Neuronal stem cell (in vitro differentiated cells): ENCODE measurements around the gene RBKS.

ENCODE experiments used
- DNase-seq: peaks from one replicate; pipeline ENCODE4 v3.0.0-alpha.2; 2013; ENCODE audit warnings: low spot score
- H2AFZ ChIP-seq: one replicate; pipeline ENCODE4 v1.6.1; 2013; ENCODE audit warnings: mild to moderate bottlenecking, low read length, inconsistent platforms
- H2AK5ac ChIP-seq: 2 replicates; pipeline ENCODE4 v1.6.1; 2013; ENCODE audit warnings: low read depth, mild to moderate bottlenecking, inconsistent platforms, low read length, moderate library complexity, mixed read lengths
- H2BK120ac ChIP-seq: 2 replicates; pipeline ENCODE4 v1.6.1; 2013; ENCODE audit warnings: low read depth, mild to moderate bottlenecking, inconsistent platforms, low read length, moderate library complexity, mixed read lengths
- H2BK12ac ChIP-seq: one replicate; pipeline ENCODE4 v1.6.1; 2013; ENCODE audit warnings: low read length, inconsistent platforms
- H2BK15ac ChIP-seq: 2 replicates; pipeline ENCODE4 v1.6.1; 2013; ENCODE audit warnings: mild to moderate bottlenecking, low read length, inconsistent platforms, mixed read lengths
- H2BK5ac ChIP-seq: one replicate; pipeline ENCODE4 v1.6.1; 2013; ENCODE audit warnings: inconsistent platforms, mild to moderate bottlenecking, low read length, moderate library complexity
- H3K14ac ChIP-seq: one replicate; pipeline ENCODE4 v1.6.1; 2013; ENCODE audit warnings: low read length, inconsistent platforms
- H3K18ac ChIP-seq: 2 replicates; pipeline ENCODE4 v1.6.1; 2013; ENCODE audit warnings: low read length, inconsistent platforms
- H3K23ac ChIP-seq: 2 replicates; pipeline ENCODE4 v1.6.1; 2013; ENCODE audit warnings: low read depth, mild to moderate bottlenecking, mixed read lengths, low read length, inconsistent platforms; ENCODE audit not compliant: poor library complexity
- H3K27ac ChIP-seq: replicated peaks from 3 replicates; pipeline ENCODE4 v1.5.1; 2013; ENCODE audit warnings: low read length, inconsistent platforms
- H3K27me3 ChIP-seq, 3 experiments: 2 replicates each; pipeline ENCODE4 v1.6.1; 2013; ENCODE audit warnings: low read length in 3 of 3, mild to moderate bottlenecking in 2 of 3, inconsistent platforms in 1 of 3, low read depth in 1 of 3, mixed read lengths in 1 of 3, moderate library complexity in 1 of 3; ENCODE audit not compliant: control insufficient read depth in 3 of 3, insufficient read depth in 3 of 3
- H3K36me3 ChIP-seq, 2 donors: replicated peaks in 1 of 2; 2 replicates each; pipeline ENCODE4 v1.6.1; 2013; ENCODE audit warnings: low read length in 2 of 2; ENCODE audit not compliant: control insufficient read depth in 2 of 2, insufficient read depth in 2 of 2
- H3K4ac ChIP-seq: 2 replicates; pipeline ENCODE4 v1.6.1; 2013; ENCODE audit warnings: inconsistent platforms, mild to moderate bottlenecking, low read length, moderate library complexity
- H3K4me1 ChIP-seq, 2 donors: 1 replicate in 1 of 2; 2 replicates in 1 of 2; pipeline ENCODE4 v1.6.1; 2013; ENCODE audit warnings: low read length in 2 of 2, low read depth in 1 of 2; ENCODE audit not compliant: control insufficient read depth in 2 of 2, insufficient read depth in 1 of 2
- H3K4me2 ChIP-seq: one replicate; pipeline ENCODE4 v1.6.1; 2013; ENCODE audit warnings: mild to moderate bottlenecking, low read length, inconsistent platforms; ENCODE audit not compliant: insufficient read depth, poor library complexity, severe bottlenecking
- H3K4me3 ChIP-seq, 2 donors: 2 replicates each; pipeline ENCODE4 v1.5.1; 2013; ENCODE audit warnings: low read length in 2 of 2, mild to moderate bottlenecking in 2 of 2, inconsistent platforms in 1 of 2, moderate library complexity in 1 of 2
- H3K79me1 ChIP-seq: one replicate; pipeline ENCODE4 v1.6.1; 2013; ENCODE audit warnings: low read depth, mild to moderate bottlenecking, inconsistent platforms, low read length, moderate library complexity
- H3K9ac ChIP-seq: one replicate; pipeline ENCODE4 v1.6.1; 2013; ENCODE audit warnings: mild to moderate bottlenecking, low read depth, low read length, inconsistent platforms; ENCODE audit not compliant: poor library complexity
- H3K9me3 ChIP-seq, 2 donors: replicated peaks in 1 of 2; 2 replicates each; pipeline versions ENCODE3 to v1.6.1; 2013; ENCODE audit warnings: low read length in 2 of 2, mild to moderate bottlenecking in 2 of 2, inconsistent platforms in 1 of 2, low read depth in 1 of 2, mixed read lengths in 1 of 2, moderate library complexity in 1 of 2; ENCODE audit not compliant: control insufficient read depth in 2 of 2, insufficient read depth in 1 of 2
- H4K8ac ChIP-seq: one replicate; pipeline ENCODE4 v1.6.1; 2013; ENCODE audit warnings: low read depth, mild to moderate bottlenecking, inconsistent platforms, low read length, moderate library complexity
- H4K91ac ChIP-seq: one replicate; pipeline ENCODE4 v1.6.1; 2013; ENCODE audit warnings: low read length, low read depth, mild to moderate bottlenecking, inconsistent platforms; ENCODE audit not compliant: poor library complexity
- WGBS, 2 donors: extraction: QIAGEN DNeasy Blood & Tissue Kit; methylation state at CpG; one replicate each; pipeline ENCODE4 v1.1.7; 2013; ENCODE audit warnings: missing lambda C conversion rate in 2 of 2, mixed read lengths in 1 of 2; ENCODE audit not compliant: insufficient read length in 2 of 2, insufficient replicate concordance in 1 of 2; ENCODE audit errors: extremely low coverage in 2 of 2; 5-methylcytosine and 5-hydroxymethylcytosine counted together

Gene RBKS

DNA sequence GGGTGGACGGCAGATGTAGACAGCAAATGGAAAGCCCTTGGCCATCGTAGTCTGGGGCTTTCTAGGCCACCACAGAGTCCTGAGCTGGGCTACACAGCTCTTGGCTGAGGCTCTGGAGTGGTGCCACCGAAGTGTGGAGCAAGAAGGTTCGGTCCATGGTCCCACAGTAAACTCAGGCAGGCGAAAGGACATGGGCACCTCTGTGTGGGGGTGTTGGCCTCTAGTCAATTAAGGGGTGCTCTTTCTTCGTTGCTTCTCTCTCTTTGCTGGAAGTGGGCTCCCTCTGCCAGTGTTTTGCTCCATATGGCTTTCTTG, 153.3 kb downstream of the RBKS start:
- H3K4ac ChIP-seq = no peak overlapping the region
- H3K4me2 ChIP-seq = no peak overlapping the region
- H3K18ac ChIP-seq = no peak overlapping the region
- peaks cover 0 to 2% of the 10 kb centered on the region in 2 donors for H3K36me3 ChIP-seq
- H3K14ac ChIP-seq = no peak overlapping the region
- H2AK5ac ChIP-seq = no peak overlapping the region
- no peak overlapping the region for H2AFZ ChIP-seq
- H3K4me1 ChIP-seq = peaks cover 4 to 9% of the 10 kb centered on the region in 2 donors
- H3K23ac ChIP-seq = no peak overlapping the region
- no peak overlapping the region for H3K9ac ChIP-seq
- H2BK5ac ChIP-seq = no peak overlapping the region
- peak overlapping the region; percentile 61 for H2BK15ac ChIP-seq
- H2BK120ac ChIP-seq = no peak overlapping the region
- H3K27ac ChIP-seq = no peak overlapping the region
- H4K8ac ChIP-seq = no peak overlapping the region
- H3K27me3 ChIP-seq = peaks cover 0 to 29% (median 0%) of the 10 kb centered on the region in 3 experiments
- peak overlapping the region in 1 of 2 donors; percentile 16 for H3K4me3 ChIP-seq
- WGBS, 2 donors = no CpG with 5 or more reads among the region's 6 CpGs
- H3K9me3 ChIP-seq = no peaks in the 10 kb centered on the region
- no peaks in the 10 kb centered on the region for H3K79me1 ChIP-seq
- H2BK12ac ChIP-seq = no peak overlapping the region
- DNase-seq = no peak
- H4K91ac ChIP-seq = no peak overlapping the region

DNA sequence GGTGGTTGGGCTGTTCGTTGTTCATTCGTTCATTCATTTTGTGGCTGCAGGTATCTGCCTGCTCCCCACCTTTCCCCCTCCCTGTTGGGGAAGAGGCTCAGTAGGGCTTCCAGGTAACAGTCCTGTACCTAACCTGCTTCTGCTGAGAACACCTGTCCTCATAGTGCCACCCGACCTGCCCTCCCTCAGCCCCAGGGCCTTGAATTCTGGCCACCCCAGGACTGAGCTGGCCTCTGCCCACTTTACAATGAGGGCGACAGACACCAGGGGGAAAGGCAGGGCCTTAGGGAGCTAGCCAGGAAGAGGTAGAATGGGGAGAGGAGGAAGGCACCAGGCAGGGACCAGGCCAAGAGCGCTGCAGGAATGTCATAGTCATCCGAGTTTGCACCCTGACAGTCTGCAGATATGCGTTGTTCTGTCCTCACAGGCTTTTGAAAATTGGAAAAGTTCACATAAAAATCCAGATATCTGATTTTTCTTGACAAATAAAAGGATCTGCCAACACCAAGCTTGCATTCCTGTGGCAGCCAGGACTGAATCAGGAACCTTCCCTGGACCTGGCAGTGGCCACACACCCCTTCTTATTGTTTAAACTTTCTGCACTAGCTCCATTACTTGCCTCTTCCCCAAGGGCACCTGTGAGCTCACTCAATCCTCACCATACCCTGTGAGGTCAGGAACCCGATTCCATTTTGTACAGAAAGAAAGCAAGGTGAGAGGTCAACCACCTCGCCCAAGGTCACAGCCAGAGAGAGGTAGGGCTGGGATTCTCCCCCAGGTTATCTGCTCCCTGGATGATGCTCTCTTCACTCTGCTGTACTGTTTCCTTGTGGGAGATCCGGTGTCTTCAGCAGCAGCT, 153.9 kb downstream of the RBKS start:
- Histone ChIP-seq H3K18ac (peak overlapping the region; percentile 97), H3K23ac (peak overlapping the region; percentile 52), H3K27ac (no peak overlapping the region), H3K4me3 (peak overlapping the region in 1 of 2 donors; percentile 16), H2AFZ (no peak overlapping the region), H2BK12ac (peak overlapping the region; percentile 58), H4K91ac (peak overlapping the region; percentile 89), H2BK15ac (peak overlapping the region; percentile 61), H2BK120ac (no peak overlapping the region), H3K36me3 (peaks cover 0 to 2% of the 10 kb centered on the region in 2 donors), H3K4ac (peak overlapping the region; percentile 76), H3K9ac (no peak overlapping the region), H3K4me2 (no peak overlapping the region), H3K27me3 (peaks cover 0 to 29% (median 0%) of the 10 kb centered on the region in 3 experiments), H3K14ac (no peak overlapping the region), H4K8ac (no peak overlapping the region), H3K79me1 (no peaks in the 10 kb centered on the region), H3K4me1 (peaks cover 4 to 9% of the 10 kb centered on the region in 2 donors), H3K9me3 (no peaks in the 10 kb centered on the region), H2BK5ac (no peak overlapping the region), H2AK5ac (peak overlapping the region; percentile 71)
- no peak for DNase-seq
- no CpG with 5 or more reads among the region's 10 CpGs for WGBS, 2 donors

DNA sequence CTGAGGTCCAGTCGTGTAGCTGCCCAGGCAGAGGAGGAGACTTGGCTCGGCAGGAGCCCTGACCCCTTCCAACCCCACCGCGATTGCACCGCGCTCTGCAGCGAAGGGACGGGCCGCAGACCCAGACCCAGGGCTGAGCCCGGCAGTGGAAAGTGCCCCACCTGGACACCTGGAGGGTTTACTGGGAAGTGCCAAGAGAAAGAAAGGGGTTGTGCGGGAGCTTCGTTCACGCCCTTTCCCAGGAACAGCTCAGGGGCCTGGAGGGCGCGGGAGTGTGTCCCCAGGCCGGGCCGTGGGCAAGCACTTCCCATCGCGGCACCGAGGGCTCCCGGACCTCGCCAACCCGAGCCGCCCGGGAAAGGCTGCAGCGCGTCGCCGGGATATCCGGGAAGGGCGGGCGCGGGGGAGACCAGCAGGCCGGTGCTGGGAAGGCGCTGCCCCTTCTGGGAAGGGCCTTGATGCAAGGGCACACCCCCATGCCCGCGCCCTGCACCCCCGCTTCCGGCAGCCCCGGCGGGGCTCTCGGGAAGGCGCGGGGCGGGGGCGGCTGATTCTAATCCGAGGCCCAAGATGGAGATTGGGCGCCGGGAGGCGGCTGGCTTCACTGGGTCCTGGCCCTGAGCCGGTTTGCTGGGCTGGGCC, 154.8 kb downstream of the RBKS start:
- Histone ChIP-seq H2AFZ (peak overlapping the region; percentile 61), H2BK120ac (peak overlapping the region; percentile 50), H2AK5ac (no peak overlapping the region), H3K9ac (peak overlapping the region; percentile 86), H3K18ac (peak overlapping the region; percentile 97), H3K27ac (no peak overlapping the region), H3K9me3 (no peaks in the 10 kb centered on the region), H4K91ac (no peak overlapping the region), H4K8ac (peak overlapping the region; percentile 99), H2BK5ac (no peak overlapping the region), H3K36me3 (peaks cover 0 to 2% of the 10 kb centered on the region in 2 donors), H3K27me3 (peaks cover 0 to 29% (median 0%) of the 10 kb centered on the region in 3 experiments), H3K4me3 (peak overlapping the region in 1 of 2 donors; percentile 78), H3K14ac (peak overlapping the region; percentile 47), H3K4me2 (peak overlapping the region; percentile 70), H3K4me1 (peaks cover 4 to 9% of the 10 kb centered on the region in 2 donors), H3K23ac (peak overlapping the region; percentile 81), H3K79me1 (no peaks in the 10 kb centered on the region), H3K4ac (no peak overlapping the region), H2BK12ac (no peak overlapping the region), H2BK15ac (peak overlapping the region; percentile 96)
- no peak for DNase-seq
- WGBS, 2 donors = no CpG with 5 or more reads among the region's 51 CpGs

DNA sequence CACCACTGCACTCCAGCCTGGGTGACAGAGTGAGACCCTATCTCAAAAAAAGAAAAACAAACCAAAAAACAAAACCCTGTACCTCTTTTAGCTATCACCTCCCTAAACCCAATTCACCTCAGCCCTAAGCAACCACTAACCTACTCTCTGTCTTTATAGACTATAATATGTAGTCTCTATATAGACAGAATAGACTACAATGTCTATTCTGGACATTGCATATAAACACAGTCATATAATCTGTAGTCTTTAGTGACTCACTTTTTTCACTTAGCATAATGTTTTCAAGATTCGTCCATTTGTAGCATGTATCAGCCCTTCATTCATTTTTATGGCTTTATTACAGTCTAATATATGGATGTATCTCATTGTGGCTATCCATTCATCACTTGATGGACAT, 155.9 kb downstream of the RBKS start:
- Histone ChIP-seq H3K79me1 (no peaks in the 10 kb centered on the region), H2BK120ac (no peak overlapping the region), H2BK12ac (no peak overlapping the region), H3K36me3 (peaks cover 0 to 2% of the 10 kb centered on the region in 2 donors), H3K14ac (no peak overlapping the region), H3K4ac (no peak overlapping the region), H3K27ac (no peak overlapping the region), H4K8ac (no peak overlapping the region), H2BK15ac (no peak overlapping the region), H2BK5ac (no peak overlapping the region), H3K23ac (no peak overlapping the region), H3K4me2 (no peak overlapping the region), H3K4me1 (peaks cover 4 to 9% of the 10 kb centered on the region in 2 donors), H3K9ac (no peak overlapping the region), H3K9me3 (no peaks in the 10 kb centered on the region), H4K91ac (no peak overlapping the region), H3K18ac (no peak overlapping the region), H2AK5ac (no peak overlapping the region), H2AFZ (no peak overlapping the region), H3K27me3 (peaks cover 0 to 29% (median 0%) of the 10 kb centered on the region in 3 experiments), H3K4me3 (no peak overlapping the region)
- DNase-seq = no peak
- no CpG with 5 or more reads among the region's 1 CpG for WGBS, 2 donors
